CD4-positive, CD25-positive, alpha-beta regulatory T cell (primary cell): ENCODE data around the gene MAGI1. TPM values are rescaled to one million over a fixed set of nuclear protein-coding genes. Genes with fewer than 3 reads are reported as not detected.

Experiments used
- ATAC-seq, 2 donors: fragments of 150-1000 bp; cut with Tn5 transposase; one replicate each; pipeline ENCODE4 v1.10.0; 2021; ENCODE audit warnings: low read depth in 2 of 2, moderate number of reproducible peaks in 2 of 2, moderate library complexity in 1 of 2
- DNase-seq, 3 donors: peaks; one replicate each; pipeline versions ENCODE4 v3.0.0 to v3.0.0-alpha.2; 2012 to 2022; ENCODE audit warnings: mixed read lengths in 1 of 3
- H3K27ac ChIP-seq: one replicate; pipeline ENCODE4 v1.7.0; 2013; ENCODE audit warnings: mild to moderate bottlenecking, low read length; ENCODE audit not compliant: insufficient read depth, poor library complexity, severe bottlenecking
- H3K27me3 ChIP-seq: one replicate; pipeline ENCODE4 v1.7.0; 2013; ENCODE audit warnings: low read length; ENCODE audit not compliant: control insufficient read depth, insufficient read depth
- H3K36me3 ChIP-seq: one replicate; pipeline ENCODE4 v1.7.0; 2013; ENCODE audit warnings: mild to moderate bottlenecking, low read length, moderate library complexity; ENCODE audit not compliant: control insufficient read depth, insufficient read depth
- H3K4me1 ChIP-seq: 2 replicates; pipeline ENCODE4 v1.7.0; 2013; ENCODE audit warnings: mild to moderate bottlenecking, low read length; ENCODE audit not compliant: insufficient read depth, control insufficient read depth, poor library complexity, severe bottlenecking
- H3K4me3 ChIP-seq: one replicate; pipeline ENCODE4 v1.7.0; 2013; ENCODE audit warnings: low read depth, mild to moderate bottlenecking, low read length, moderate library complexity
- H3K9me3 ChIP-seq, 2 experiments: 1 replicate in 1 of 2; 2 replicates in 1 of 2; pipeline ENCODE4 v1.7.0; 2013; ENCODE audit warnings: low read length in 2 of 2, mild to moderate bottlenecking in 1 of 2, moderate library complexity in 1 of 2; ENCODE audit not compliant: control insufficient read depth in 2 of 2
- H3K27ac Mint-ChIP-seq, 3 donors: one replicate each; pipeline ENCODE4 v1.8.0; 2020 to 2022; ENCODE audit warnings: mild to moderate bottlenecking in 3 of 3, mixed read lengths in 3 of 3, moderate library complexity in 2 of 3
- H3K27me3 Mint-ChIP-seq: one replicate; pipeline ENCODE4 v1.8.0; 2022; ENCODE audit warnings: mild to moderate bottlenecking, mixed read lengths
- H3K36me3 Mint-ChIP-seq: one replicate; pipeline ENCODE4 v1.8.0; 2020; ENCODE audit warnings: mixed read lengths
- H3K4me1 Mint-ChIP-seq, 4 donors: one replicate each; pipeline ENCODE4 v1.8.0; 2020 to 2022; ENCODE audit warnings: mixed read lengths in 4 of 4, mild to moderate bottlenecking in 1 of 4
- H3K4me3 Mint-ChIP-seq, 4 donors: one replicate each; pipeline ENCODE4 v1.8.0; 2020 to 2022; ENCODE audit warnings: mild to moderate bottlenecking in 4 of 4, mixed read lengths in 4 of 4, moderate library complexity in 3 of 4
- H3K9me3 Mint-ChIP-seq, 7 donors: one replicate each; pipeline ENCODE4 v1.8.0; 2020 to 2022; ENCODE audit warnings: mixed read lengths in 7 of 7, mild to moderate bottlenecking in 3 of 7, moderate library complexity in 2 of 7
- polyA plus RNA-seq, 4 donors: library from polyadenylated mRNA; unstranded; fragments of 300-500 nt; fragmentation: Illumina TruSeq; gene quantifications; one replicate each; pipeline ENCODE4 v1.2.3, GENCODE V29; 2021
- total RNA-seq: library from RNA; stranded (reverse); gene quantifications from one replicate; pipeline ENCODE4 v1.2.3, GENCODE V29; 2022

MAGI1 gene
- total and polyA plus RNA-seq, 5 donors from 2014 or later = 0.10 to 0.44 (median 0.19) TPM; not detected in 1

- no peak for ATAC-seq
These were observed 43.7 kb downstream of the MAGI1 start for GRCh38 chr3:65995030-65995429.

GRCh38 chr3:65993134-65993900, 45.4 kb downstream of the MAGI1 start:
- no peaks in the 10 kb centered on the region for H3K4me1 ChIP-seq
- no peaks in the 10 kb centered on the region for H3K27me3 ChIP-seq
- DNase-seq (no peak), ATAC-seq (no peak)
- H3K36me3 ChIP-seq = no peaks in the 10 kb centered on the region
- Mint-ChIP-seq H3K4me1 (no peaks in the 10 kb centered on the region), H3K27ac (no peak overlapping the region), H3K4me3 (no peak overlapping the region), H3K36me3 (no peaks in the 10 kb centered on the region), H3K27me3 (peaks cover 5% of the 10 kb centered on the region), H3K9me3 (peaks cover 0 to 2% (median 0%) of the 10 kb centered on the region in 7 donors)
- no peaks in the 10 kb centered on the region for H3K9me3 ChIP-seq
- no peak overlapping the region for H3K27ac ChIP-seq
- no peak overlapping the region for H3K4me3 ChIP-seq

More at GRCh38 chr3:65995030-65995429, 43.7 kb downstream of the MAGI1 start:
- Mint-ChIP-seq H3K36me3 (no peaks in the 10 kb centered on the region), H3K9me3 (peaks cover 0 to 2% (median 0%) of the 10 kb centered on the region in 7 donors), H3K27me3 (peaks cover 1% of the 10 kb centered on the region), H3K4me3 (no peak overlapping the region), H3K27ac (no peak overlapping the region), H3K4me1 (no peaks in the 10 kb centered on the region)
- no peaks in the 10 kb centered on the region for H3K4me1 ChIP-seq
- H3K36me3 ChIP-seq = no peaks in the 10 kb centered on the region
- H3K9me3 ChIP-seq = no peaks in the 10 kb centered on the region
- H3K27me3 ChIP-seq = no peaks in the 10 kb centered on the region
- no peak for DNase-seq
- H3K27ac ChIP-seq = no peak overlapping the region
- no peak overlapping the region for H3K4me3 ChIP-seq

- Histone ChIP-seq H3K4me1 (no peaks in the 10 kb centered on the region), H3K27ac (no peak overlapping the region), H3K27me3 (no peaks in the 10 kb centered on the region), H3K4me3 (no peak overlapping the region), H3K36me3 (no peaks in the 10 kb centered on the region), H3K9me3 (no peaks in the 10 kb centered on the region)
- H3K27me3 Mint-ChIP-seq = peaks cover 5% of the 10 kb centered on the region
- ATAC-seq = no peak
- no peaks in the 10 kb centered on the region for H3K4me1 Mint-ChIP-seq
- no peak for DNase-seq
- no peak overlapping the region for H3K4me3 Mint-ChIP-seq
- no peak overlapping the region for H3K27ac Mint-ChIP-seq
- H3K9me3 Mint-ChIP-seq = peaks cover 0 to 2% (median 0%) of the 10 kb centered on the region in 7 donors
- H3K36me3 Mint-ChIP-seq = no peaks in the 10 kb centered on the region
These were observed 46.6 kb downstream of the MAGI1 start for GRCh38 chr3:65992106-65992505.

GRCh38 chr3:65988411-65989180, 50.1 kb downstream of the MAGI1 start:
- Histone ChIP-seq H3K4me3 (no peak overlapping the region), H3K27ac (no peak overlapping the region), H3K9me3 (no peaks in the 10 kb centered on the region), H3K36me3 (no peaks in the 10 kb centered on the region), H3K4me1 (no peaks in the 10 kb centered on the region), H3K27me3 (no peaks in the 10 kb centered on the region)
- DNase-seq = no peak
- peaks cover 0 to 2% (median 0%) of the 10 kb centered on the region in 7 donors for H3K9me3 Mint-ChIP-seq
- no peak overlapping the region for H3K27ac Mint-ChIP-seq
- no peak for ATAC-seq
- no peaks in the 10 kb centered on the region for H3K4me1 Mint-ChIP-seq
- no peaks in the 10 kb centered on the region for H3K36me3 Mint-ChIP-seq
- peaks cover 15% of the 10 kb centered on the region for H3K27me3 Mint-ChIP-seq
- no peak overlapping the region for H3K4me3 Mint-ChIP-seq

GRCh38 chr3:65986285-65986684, 52.4 kb downstream of the MAGI1 start:
- no peak overlapping the region for H3K27ac ChIP-seq
- no peaks in the 10 kb centered on the region for H3K9me3 ChIP-seq
- peaks cover 15% of the 10 kb centered on the region for H3K27me3 Mint-ChIP-seq
- no peaks in the 10 kb centered on the region for H3K4me1 ChIP-seq
- no peak overlapping the region for H3K27ac Mint-ChIP-seq
- no peak for ATAC-seq
- H3K4me1 Mint-ChIP-seq = no peaks in the 10 kb centered on the region
- H3K4me3 ChIP-seq = no peak overlapping the region
- H3K36me3 ChIP-seq = no peaks in the 10 kb centered on the region
- H3K4me3 Mint-ChIP-seq = no peak overlapping the region
- H3K9me3 Mint-ChIP-seq = peaks cover 0 to 2% (median 0%) of the 10 kb centered on the region in 7 donors
- H3K27me3 ChIP-seq = no peaks in the 10 kb centered on the region
- no peak for DNase-seq
- H3K36me3 Mint-ChIP-seq = no peaks in the 10 kb centered on the region

GRCh38 chr3:65984975-65985374, 53.7 kb downstream of the MAGI1 start:
- Histone ChIP-seq H3K27me3 (no peaks in the 10 kb centered on the region), H3K4me1 (no peaks in the 10 kb centered on the region), H3K9me3 (no peaks in the 10 kb centered on the region), H3K4me3 (no peak overlapping the region), H3K36me3 (no peaks in the 10 kb centered on the region), H3K27ac (no peak overlapping the region)
- Mint-ChIP-seq H3K27ac (no peak overlapping the region), H3K4me1 (no peaks in the 10 kb centered on the region), H3K9me3 (peaks cover 0 to 2% (median 0%) of the 10 kb centered on the region in 7 donors), H3K36me3 (no peaks in the 10 kb centered on the region), H3K4me3 (no peak overlapping the region), H3K27me3 (peaks cover 13% of the 10 kb centered on the region)
- ATAC-seq = no peak
- no peak for DNase-seq

- H3K27me3 Mint-ChIP-seq = peaks cover 10% of the 10 kb centered on the region
- no peak overlapping the region for H3K4me3 Mint-ChIP-seq
- peaks cover 0 to 2% (median 0%) of the 10 kb centered on the region in 7 donors for H3K9me3 Mint-ChIP-seq
- Histone ChIP-seq H3K9me3 (no peaks in the 10 kb centered on the region), H3K4me3 (no peak overlapping the region), H3K27me3 (no peaks in the 10 kb centered on the region), H3K27ac (no peak overlapping the region), H3K36me3 (no peaks in the 10 kb centered on the region), H3K4me1 (no peaks in the 10 kb centered on the region)
- no peaks in the 10 kb centered on the region for H3K36me3 Mint-ChIP-seq
- DNase-seq = no peak
- H3K4me1 Mint-ChIP-seq = no peaks in the 10 kb centered on the region
- peak overlapping the region in 1 of 3 donors; percentile 76 for H3K27ac Mint-ChIP-seq
- no peak for ATAC-seq
These were observed 55.6 kb downstream of the MAGI1 start for GRCh38 chr3:65983100-65983499.
